NCI-H774 (cell line): Measurements from ENCODE around the gene SLC20A1.
"Not testable (repeated sequence)": the region's sequence is repeated elsewhere in the genome, so short reads cannot be mapped to it uniquely, and the experiment has no call there.

Experiments used
- DNase-seq: peaks from one replicate; lab custom pipeline; 2025; lab: John Stamatoyannopoulos, UW

SLC20A1 gene

GRCh38 chr2:112683550-112684414, 38.0 kb downstream of the SLC20A1 start:
- DNase-seq, result no peak

DNA sequence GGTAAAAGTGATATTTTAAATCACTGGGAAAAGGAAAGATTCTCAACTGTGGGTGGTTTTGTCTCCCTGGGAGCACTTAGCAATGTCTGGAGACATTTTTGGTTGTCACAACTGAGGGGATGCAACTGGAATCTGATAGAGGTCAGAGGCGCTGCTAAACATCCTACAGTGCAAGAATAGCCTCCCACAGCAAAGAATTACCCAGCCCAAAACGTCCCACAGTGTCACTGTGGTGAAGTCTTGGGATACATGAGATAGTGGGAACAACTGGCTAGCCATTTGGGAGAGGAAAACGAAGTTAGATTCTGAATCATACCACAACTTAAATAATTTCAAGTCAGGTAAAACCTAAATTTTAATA, 38.7 kb downstream of the SLC20A1 start:
- no peak for DNase-seq

DNA sequence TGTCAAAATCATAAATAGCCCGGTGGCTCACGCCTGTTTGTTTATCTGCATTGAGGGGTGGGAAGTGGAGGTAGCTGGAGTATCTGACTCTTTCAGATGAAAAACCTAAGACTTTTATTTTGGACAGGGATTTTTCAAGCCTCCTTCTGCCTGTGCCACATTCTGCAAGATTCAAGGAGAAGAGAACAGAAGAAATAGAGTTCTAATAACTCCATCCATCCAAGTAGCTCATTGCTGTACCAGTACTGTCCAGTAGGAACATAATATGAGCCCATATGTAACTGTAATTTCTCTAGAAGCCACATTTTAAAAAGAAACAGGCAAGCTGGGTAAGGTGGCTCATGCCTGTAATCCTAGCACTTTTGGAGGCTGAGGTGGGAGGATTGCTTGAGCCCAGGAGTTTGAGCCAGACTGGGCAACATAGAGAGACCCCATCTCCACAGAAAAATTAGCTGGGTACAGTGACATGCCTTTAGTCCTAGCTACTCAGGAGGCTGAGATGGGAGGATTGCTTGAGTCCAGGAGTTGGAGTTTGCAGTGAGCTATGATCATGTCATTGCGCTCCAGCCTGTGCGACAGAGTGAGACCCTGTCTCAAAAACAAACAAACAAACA, 39.6 kb downstream of the SLC20A1 start:
- no peak for DNase-seq

DNA sequence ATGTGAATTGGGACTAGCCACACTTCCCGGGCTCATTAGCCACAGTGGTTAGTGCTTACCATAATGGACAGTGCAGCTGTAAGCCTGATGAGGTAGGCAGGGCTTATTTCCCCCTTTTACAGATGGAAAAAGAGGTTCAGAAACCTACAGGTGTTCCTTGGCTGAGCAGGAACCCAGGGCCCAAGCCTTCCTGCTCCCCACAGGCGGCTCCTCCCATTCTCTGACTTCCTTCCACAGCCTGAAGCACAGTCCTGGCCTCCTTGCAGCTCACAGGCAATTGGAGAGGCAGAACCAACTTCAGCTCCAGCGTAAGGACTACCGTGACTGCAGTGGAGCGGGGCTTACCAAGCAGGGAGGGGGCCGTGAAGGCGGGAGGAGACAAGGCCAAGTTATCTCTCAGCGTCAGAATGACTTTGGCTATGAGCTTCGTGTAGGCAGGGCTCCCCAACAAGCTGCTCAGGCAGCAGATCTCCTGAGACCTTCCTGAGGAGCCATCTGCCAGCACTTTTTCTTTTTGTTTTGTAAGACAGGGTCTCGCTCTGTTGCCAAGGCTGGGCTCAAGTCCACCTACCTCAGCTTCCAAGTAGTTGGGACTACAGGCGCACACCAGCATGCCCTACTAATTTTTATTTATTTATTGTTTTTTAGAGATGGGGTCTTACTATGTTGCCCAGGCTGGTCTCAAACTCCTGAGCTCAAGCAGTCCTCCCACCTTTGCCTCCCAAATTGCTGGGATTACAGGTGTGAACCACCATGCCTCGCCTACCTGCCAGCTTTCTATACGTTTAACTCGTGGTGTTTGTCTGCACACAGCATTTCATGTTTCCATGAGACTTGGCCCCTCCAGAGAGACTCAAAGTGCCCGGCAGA, 40.8 kb downstream of the SLC20A1 start:
- no peak for DNase-seq

GRCh38 chr2:112687522-112687921, 41.8 kb downstream of the SLC20A1 start:
- DNase-seq, result no peak

- no peak for DNase-seq
Measured at GRCh38 chr2:112688086-112688880, 42.5 kb downstream of the SLC20A1 start.

- peak; percentile 12 for DNase-seq
Measured at GRCh38 chr2:112690853-112691401, 45.2 kb downstream of the SLC20A1 start.

DNA sequence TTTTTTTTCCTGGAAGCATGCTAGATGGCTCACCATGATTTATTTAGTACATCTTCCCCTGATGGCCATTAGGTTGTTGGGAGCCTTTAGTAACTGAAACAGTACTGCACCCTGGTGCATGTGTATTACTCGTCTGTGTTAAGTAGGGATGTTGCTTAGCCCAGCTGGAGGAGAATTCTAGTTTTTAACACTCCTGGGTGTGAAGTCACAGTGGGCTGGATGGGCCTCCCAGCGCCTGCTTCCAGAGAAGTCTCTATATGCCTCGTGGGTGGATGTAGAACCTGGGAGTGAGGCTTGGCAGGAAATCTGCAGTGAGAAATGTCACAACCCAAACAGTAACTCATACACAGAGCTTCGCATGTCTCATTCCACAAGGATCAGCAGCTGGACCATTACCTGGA, 46.1 kb downstream of the SLC20A1 start:
- DNase-seq, result no peak

GRCh38 chr2:112692495-112692911, 46.8 kb downstream of the SLC20A1 start:
- no peak for DNase-seq

DNA sequence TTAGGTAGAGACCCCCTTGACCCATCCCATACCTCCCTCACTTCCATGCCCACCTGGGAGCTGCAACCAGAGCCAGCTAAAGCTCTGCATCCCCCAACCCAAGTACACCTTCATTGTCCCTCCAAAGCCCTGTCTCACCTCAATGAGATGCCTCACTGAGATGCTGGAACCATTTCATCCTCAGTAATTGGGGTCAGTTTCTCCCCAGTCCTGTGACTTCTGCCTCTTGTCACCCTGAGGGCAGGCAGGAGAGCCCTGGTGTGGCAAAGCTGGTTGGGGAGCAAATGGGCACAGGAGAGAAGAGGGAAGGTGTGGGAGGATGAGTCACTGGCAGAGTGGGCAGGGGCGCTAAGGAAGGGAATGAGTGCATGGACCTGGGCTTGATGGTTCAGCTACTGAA, 47.2 kb downstream of the SLC20A1 start:
- DNase-seq, result no peak

- no peak for DNase-seq
Measured at GRCh38 chr2:112693596-112693995, 47.9 kb downstream of the SLC20A1 start.

DNA sequence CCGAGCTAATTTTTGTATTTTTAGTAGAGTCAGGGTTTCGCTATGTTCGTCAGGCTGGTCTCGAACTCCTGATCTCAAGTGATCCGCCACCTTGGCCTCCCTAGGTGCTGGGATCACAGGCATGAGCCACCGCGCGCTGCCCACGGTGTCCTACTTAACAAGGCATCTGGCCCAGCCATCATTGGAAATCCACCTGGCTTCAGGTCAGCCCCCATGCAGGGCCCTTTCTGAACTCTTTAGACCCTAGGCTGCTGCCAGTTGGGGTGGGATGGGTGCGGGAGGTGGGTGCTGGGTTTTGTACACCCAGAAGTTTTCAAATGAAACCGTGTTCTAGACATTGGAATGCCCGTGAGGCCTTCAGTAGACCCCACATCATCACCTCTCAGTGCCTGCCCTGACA, 48.4 kb downstream of the SLC20A1 start:
- DNase-seq, result no peak

DNA sequence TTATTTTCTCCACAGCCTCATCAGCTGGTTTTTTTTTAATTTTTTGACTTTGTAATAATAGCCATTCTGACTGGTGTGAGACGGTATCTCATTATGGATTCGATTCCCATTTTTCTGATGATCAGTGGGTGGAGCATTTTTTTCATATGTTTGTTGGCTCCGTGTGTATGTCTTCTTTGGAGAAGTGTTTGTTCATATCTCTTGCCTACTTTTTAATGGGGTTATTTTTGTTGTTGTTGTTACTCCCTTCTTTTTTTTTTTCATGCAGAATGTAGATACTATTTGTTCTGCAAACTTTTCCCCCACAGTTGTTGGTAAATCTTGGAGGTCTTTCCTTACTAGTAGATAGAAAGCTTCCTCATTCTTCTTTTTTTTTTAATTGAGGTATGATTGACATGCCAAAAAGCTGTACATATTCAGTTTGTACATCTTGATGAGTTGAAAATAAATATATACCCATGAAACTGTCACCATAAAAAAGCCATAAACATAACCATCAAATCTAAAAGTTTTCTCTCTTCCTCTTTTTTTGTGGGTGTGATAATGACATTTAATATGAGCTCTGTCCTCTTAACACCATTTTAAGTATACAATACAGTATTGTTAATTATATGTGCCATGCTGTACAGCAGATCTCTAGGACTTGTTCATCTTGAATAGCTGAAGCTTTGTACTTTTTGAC, 53.2 kb downstream of the SLC20A1 start:
- no peak for DNase-seq

DNA sequence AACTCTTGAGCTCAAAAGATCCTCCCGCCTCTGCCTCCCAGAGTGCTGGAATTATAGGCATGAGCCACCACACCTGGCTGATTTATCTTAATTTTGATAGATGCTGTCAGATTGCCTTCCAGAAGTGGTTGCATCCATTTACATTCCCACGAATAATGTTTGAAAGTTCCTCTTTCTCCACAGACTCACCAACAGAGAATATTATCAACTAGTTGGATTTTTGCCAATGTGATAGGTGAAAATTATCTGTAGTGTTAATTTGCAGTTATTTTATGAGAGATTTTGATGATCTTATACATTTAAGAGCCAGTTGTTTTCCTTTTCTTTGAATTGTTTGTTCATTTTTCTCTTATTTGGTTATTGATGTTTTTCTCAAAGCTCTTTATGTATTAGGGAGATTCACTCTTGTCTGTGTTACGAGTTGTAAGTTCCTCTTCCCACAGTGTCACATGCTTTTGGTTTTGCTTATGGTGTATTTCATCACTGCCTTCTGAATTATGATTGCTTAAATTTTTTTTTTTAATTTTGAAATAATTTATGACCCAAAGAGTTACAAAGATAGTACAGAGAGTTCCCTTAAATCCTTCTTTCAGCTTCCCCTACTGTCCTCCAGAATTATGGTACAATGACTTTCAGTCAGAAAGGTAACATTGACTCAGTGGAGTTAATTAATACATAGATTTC, 54.4 kb downstream of the SLC20A1 start:
- DNase-seq, result no peak

DNA sequence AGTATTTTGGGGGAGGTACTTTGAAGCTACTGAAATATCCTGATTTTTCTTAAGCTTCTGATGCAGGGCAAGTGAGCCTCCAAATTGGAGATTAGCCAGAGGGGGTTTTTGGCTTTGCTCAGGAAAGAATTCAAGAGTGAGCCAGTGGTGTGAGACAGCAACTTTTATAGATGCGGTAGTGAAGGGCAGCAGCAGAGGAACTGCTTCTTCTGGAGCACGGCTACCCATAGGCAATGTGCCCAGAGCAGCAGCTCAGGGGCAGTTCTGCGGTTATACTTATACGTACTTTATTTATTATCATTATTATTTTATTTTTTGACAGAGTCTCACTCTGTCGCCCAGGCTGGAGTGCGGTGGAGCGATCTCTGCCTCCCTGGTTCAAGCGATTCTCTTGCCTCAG, 55.3 kb downstream of the SLC20A1 start:
- no peak for DNase-seq

- no peak for DNase-seq
Measured at GRCh38 chr2:112703684-112704083, 57.9 kb downstream of the SLC20A1 start.

GRCh38 chr2:112705575-112705974, 59.8 kb downstream of the SLC20A1 start:
- DNase-seq, result no peak

- DNase-seq, result no peak
Measured at GRCh38 chr2:112706170-112706664, 60.5 kb downstream of the SLC20A1 start.

DNA sequence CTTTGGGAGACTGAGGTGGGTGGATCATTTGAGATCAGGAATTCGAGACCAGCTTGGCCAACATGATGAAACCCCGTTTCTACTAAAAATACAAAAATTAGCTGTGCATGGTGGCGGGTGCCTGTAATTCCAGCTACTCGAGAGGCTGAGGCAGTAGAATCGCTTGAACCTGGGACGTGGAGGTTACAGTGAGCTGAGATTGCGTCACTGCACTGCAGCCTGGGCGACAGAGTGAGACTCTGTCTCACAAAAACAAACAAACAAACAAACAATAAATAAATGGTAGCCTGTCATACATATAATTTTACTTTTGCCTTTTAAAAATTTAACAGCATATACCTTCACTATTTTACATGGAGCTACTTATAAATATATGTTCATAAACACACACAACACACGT, 61.2 kb downstream of the SLC20A1 start:
- not testable (repeated sequence) for DNase-seq

DNA sequence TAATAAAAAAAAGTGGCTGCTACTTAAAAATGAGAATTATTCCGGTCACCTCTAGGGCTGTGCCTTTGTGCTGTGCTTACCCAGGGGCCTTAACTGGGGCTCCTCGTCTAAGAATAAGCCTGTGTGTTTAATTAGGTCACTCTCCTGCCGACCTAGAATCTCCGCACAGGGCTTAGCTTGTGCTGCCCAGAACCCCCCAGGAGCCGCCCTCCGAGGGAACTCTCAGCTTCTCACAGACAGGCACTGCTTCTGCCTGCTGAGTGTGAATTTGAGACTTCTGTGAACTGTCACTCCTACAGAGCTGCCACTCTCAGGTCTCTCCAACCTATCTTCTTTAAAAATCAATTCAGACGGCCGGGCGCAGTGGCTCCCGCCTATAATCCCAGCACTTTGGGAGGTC, 63.2 kb downstream of the SLC20A1 start:
- DNase-seq, result no peak
